GM19328 (cell line): ENCODE data around the gene CASP14.
"Not testable (repeated sequence)": the region's sequence is repeated elsewhere in the genome, so short reads cannot be mapped to it uniquely, and the experiment has no call there.

Experiments used
- ATAC-seq: cut with Tn5 transposase; IDR thresholded peaks from one replicate; pipeline ENCODE4 v1.9.1; 2021; ENCODE audit warnings: mild to moderate bottlenecking, moderate library complexity; ENCODE audit not compliant: unreplicated experiment

The CASP14 gene, protein sequence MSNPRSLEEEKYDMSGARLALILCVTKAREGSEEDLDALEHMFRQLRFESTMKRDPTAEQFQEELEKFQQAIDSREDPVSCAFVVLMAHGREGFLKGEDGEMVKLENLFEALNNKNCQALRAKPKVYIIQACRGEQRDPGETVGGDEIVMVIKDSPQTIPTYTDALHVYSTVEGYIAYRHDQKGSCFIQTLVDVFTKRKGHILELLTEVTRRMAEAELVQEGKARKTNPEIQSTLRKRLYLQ

GRCh38 chr19:15048885-15049541 lies at the start of gene CASP14:
Gene CASP14 (plus strand): TSS chr19:15049480. CDS start chr19:15052252, 2,772 bp downstream.
- no peak for ATAC-seq

- no peak for ATAC-seq
Measured at GRCh38 chr19:15008308-15008707, 41.0 kb upstream of the CASP14 start.

- ATAC-seq = no peak
Measured at GRCh38 chr19:15010501-15011300, 38.6 kb upstream of the CASP14 start.

DNA sequence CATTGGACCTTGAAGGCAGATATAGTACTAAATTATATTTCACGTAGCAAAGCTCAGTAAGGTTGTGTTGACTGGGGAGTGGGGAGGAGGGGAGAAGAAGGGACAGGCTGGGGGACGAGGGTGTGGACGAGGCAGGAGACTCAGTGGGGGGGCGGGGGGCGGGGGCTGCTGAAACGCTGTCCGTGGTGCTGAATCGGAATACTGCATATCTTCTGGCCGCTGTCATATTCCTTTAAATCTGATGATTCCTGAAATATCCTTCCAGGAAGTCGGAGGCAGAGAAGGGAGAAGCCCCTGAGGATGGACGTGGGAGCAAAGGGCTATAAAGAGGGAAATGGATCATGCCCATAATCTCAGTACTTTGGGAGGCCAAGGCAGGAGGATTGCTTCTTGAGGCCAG lies 34.7 kb upstream of the CASP14 start:
- no peak for ATAC-seq

DNA sequence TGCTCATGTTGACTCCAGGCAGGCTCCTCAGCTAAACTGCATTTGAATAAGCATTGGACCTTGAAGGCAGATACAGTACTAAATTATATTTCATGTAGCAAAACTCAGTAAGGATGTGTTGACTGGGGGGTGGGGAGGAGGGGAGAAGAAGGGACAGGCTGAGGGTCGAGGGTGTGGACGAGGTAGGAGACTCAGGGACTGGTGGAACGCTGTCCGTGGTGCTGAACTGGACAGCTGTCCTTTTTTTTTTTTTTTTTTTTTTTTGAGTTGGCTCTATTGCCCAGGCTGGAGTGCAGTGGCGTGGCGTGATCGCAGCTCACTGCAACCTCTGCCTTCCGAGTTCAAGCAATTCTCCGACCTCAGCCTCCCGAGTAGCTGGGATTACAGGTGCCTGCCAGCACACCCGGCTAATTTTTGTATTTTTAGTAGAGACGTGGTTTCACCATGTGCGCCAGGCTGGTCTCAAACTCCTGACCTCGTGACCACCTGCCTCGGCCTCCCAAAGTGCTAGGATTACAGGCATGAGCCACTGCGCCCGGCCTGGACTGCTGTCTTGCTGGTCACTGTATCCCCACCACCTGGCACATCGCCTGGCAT lies 33.2 kb upstream of the CASP14 start:
- no peak for ATAC-seq

DNA sequence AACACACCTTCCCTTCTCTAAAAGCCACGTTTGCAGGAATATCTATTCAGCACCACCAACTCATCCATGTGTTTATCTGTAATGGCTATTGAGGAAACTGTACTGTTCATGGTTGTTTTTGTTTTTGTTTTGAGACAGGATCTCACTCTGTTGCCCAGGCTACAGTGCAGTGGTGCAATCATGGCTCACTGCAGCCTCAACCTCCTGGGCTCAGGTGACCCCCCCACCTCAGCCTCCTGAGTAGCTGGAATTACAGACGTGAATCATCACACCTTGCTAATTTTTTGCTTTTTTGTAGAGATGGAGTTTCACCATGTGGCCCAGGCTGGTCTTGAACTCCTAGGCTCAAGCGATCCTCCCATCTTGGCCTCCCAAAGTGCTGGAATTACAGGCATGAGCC lies 30.4 kb upstream of the CASP14 start:
- ATAC-seq = not testable (repeated sequence)

- no peak for ATAC-seq
Measured at GRCh38 chr19:15021286-15022007, 27.8 kb upstream of the CASP14 start.

DNA sequence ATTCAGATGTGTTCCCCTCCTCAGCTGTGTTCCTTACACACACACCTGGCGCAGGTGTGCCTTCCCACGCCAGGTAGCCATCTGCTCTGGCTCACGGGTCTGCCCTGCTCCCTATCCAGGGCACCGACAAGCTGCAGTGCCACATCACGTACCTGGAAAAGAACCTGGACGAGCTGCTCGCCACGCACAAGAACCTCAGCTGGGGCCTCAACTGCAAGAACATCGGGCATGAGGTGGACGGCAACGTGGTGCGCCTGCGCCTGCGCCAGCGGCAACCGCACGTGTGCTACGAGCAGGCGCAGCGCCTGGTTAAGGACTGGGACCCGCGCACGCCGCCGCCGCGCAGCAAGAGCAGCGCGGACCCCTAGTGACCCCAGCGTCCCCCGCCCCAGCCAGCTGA lies 26.5 kb upstream of the CASP14 start:
- no peak for ATAC-seq

DNA sequence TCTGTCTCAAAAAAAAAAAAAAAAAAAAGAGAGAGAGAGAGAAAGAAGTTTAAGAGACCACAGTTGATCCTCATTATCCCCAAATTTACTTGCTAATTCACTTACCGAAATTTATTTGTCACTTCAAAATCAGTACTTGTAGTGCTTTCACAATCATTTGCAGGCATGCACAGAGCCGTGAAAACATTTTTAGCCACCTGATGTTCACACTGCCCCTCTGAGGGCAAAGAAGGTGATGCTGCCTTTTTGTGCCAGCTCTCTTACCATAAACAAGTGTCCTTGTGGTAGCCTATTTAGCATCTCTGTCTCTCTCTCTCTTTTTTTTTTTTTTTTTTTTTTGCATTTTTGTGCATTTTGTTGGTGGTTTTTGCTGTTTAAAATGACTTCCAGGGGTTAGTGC lies 24.1 kb upstream of the CASP14 start:
- ATAC-seq = no peak

- no peak for ATAC-seq
Measured at GRCh38 chr19:15028490-15028889, 20.8 kb upstream of the CASP14 start.

DNA sequence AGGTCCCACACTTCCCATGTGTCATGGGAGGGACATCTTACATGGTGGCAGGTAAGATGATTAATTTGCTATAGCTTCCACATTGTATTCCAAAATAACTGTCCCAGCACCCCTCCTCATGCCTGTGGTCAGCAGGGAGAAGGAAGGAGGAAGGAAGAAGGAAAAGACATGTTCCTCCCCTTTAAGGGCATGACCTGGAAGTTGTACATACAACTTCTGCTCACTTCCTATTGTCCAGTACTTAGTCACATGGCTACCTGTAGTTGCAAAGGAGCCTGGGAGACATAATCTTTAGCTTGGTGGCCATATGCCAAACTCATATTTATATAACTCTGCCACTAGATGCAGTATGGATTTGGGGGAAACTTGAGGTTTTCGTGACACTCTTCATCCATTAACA lies 17.6 kb upstream of the CASP14 start:
- ATAC-seq = no peak

DNA sequence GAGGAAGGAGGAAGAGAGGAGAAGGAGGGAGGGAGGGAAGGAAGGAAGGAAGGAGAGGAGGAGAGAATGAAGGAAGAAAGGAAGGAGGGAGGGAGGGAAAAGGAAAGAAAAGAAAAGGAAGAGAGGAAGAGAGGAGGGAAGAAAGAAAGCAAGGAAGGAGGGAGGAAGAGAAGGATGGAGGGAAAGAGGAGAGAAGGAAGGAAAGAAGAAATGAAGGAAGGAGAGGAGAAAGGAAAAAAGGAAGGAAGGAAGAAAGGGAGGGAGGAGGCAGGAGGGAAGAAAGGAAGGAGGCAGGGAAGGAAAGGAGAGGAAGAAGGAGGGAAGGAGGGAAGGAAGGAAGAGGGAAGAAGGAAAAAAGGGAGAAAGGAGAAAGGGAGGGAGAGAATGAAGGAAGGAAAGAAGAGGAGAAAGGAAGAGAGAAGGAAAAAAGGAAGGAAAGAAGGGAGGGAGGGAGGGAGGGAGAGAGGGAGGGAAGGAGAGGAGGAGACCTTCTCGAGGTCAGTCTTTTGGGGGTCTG lies 13.4 kb upstream of the CASP14 start:
- no peak for ATAC-seq

DNA sequence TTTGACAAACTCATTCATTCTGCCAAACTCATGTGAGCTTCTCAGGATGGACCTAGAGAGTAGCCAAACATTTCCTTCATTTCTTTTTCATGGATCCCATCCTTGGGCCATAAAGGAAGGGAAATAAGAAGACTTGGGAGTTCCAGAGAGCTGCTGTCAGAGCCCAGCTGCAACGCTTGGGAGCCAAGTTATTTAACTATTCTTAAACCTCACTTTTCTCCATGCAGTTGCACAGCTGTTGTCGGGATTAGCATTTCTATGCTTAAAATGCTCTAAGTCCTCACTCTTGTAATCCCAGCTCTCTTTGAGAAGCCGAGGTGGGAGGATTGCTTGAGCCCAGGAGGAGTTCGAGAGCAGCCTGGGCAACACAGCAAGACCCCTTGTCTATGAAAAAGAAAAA lies 11.7 kb upstream of the CASP14 start:
- no peak for ATAC-seq

GRCh38 chr19:15038294-15038693 lies 11.0 kb upstream of the CASP14 start:
- no peak for ATAC-seq

DNA sequence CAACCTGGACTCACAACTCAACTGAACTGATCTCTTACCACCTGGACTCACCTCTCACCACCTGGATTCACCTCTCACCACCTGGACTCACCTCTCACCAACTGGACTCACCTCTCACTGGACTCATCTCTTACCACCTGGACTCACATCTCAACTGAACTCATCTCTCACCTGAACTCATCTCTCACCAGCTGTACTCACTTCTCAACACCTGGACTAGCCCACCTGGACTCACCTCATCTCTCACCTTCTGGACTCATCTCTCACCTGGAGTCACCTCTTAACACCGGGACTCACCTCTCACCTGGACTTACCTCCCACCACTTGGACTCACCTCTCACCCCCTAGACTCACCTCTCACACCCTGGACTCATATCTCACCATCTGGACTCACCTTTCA lies 7.3 kb upstream of the CASP14 start:
- no peak for ATAC-seq

DNA sequence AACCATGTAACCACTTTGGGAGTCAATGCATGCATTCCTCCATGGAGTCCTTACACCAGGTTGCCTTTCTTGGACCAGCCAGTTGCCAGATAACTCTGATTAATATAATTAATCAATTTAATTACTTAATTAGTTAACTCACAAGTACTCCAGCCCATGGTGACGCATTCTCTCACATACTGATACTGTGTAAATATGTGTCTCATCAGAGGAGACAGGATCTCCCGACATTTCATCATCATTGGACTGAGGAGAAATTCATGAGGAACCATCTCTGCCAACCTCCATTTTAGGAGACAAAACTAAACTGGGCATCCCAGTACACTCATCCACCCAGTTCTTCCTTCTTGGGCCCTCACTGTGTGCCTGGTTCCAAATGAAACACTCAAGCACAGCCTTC lies 6.5 kb upstream of the CASP14 start:
- no peak for ATAC-seq

DNA sequence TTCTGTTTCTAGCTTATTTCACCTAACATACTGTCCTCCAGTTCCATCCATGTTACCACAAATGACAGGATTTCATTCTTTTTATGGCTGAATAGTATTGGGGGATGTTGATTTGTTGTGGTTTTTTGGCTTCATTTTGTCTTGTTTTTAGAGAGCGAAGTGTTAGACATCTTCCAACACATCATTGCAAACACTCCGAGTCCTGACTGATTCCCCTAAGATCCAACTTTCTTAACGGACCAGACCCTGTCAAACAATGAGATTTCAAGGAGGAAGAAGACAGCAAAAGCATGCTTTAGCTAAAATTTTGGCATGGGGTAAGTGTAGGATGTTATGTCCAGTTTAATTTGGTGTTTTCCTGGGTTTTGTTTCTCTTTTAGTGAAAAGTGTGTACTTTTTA lies 3.8 kb upstream of the CASP14 start:
- no peak for ATAC-seq

DNA sequence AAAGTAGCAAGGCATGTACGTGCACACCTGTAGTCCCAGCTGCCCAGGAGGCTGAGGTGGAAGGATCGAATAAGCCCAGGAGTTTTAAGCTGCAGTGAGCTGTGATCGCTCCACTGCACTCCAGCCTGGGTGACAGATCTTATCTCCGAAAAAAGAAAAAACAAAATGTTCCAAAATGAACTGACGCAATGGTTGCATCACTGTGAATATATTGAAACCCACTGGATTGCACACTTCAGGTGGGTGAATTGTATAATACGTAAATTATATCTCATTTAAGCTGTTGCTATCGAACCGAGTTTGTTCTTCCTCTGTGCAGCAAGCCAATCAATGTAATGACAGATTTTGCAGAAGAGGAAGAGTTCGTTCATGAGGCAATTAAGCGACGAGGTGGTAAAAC lies 1.6 kb upstream of the CASP14 start:
- ATAC-seq = no peak

GRCh38 chr19:15048128-15048527 lies 1.2 kb upstream of the CASP14 start:
- no peak for ATAC-seq

DNA sequence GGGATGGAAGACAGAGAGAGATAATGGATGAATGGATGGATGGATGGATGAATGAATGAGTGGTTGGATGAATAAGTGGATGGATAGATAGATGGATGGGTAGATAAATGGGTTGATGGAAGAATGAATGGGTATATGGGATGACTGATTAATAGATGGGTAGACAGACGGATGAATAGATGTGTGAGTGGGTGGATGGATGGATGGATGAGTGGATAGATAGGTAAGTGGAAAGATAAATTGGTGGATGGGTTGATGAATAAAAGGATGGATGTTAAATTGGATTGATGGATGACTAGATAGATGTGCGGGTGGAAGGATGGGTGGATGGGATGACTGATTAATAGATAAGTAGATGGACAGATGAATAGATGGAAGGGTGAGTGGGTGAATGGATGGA lies 1.4 kb downstream of the CASP14 start:
- ATAC-seq = no peak

DNA sequence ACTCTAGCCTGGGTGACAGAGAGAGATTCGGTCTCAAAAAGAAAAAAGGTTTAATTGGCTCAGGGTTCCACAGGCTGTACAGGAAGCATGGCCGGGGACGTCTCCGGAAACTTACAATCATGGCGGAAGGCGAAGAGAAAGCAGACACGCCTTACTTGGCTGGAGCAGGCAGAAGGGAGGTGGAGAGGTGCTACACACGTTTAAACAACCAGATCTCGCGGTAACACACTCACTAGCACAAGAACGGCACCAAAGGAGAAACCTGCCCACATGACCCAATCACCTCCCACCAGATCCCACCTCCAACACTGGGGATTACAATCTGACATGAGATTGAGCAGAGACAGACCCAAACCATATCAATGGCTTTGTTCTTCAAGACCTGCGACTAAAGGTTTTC lies 12.8 kb downstream of the CASP14 start:
- ATAC-seq = no peak
